Endothelial cell of umbilical vein (primary cell): ENCODE results near the gene COX7B2. TPM values are rescaled to one million over a fixed set of nuclear protein-coding genes. Genes with fewer than 3 reads are reported as not detected.

Experiments used
- BruUV-seq: library from RNA; stranded (reverse); fragments of 400-500 nt; replicated peaks from 2 replicates; lab custom pipeline; 2021; lab: Mats Ljungman, UMichigan
- CTCF ChIA-PET: fragments of 300-600, 350-600 bp; sonication (Branson Sonifier 250); formaldehyde crosslinking; loops from one replicate; lab custom pipeline; 2021; ENCODE audit warnings: antibody characterized with exemption, inconsistent platforms; lab: Charles Lee
- POLR2A ChIA-PET: fragments of 300-600, 350-600 bp; sonication (Branson Sonifier 250); formaldehyde crosslinking; loops from one replicate; lab custom pipeline; 2021; ENCODE audit warnings: antibody characterized with exemption, inconsistent platforms; lab: Charles Lee
- DNase-seq: peaks from one replicate; pipeline ENCODE4 v3.0.0-alpha.2; 2011; ENCODE audit warnings: low read depth, low spot score
- FAIRE-seq: peaks from 2 replicates; lab custom pipeline; 2011; peaks lifted over from hg19 to GRCh38; lab: Jason Lieb, UNC
- H2AFZ ChIP-seq: 2 replicates; pipeline ENCODE4 v1.6.0; 2012; ENCODE audit warnings: low read depth, low read length, control low read depth, inconsistent platforms
- H3K27ac ChIP-seq: 2 replicates; pipeline ENCODE4 v1.5.1; 2011; ENCODE audit warnings: low read depth, mild to moderate bottlenecking, control low read depth, low read length, moderate library complexity; ENCODE audit not compliant: insufficient read depth
- H3K27me3 ChIP-seq, 2 experiments: 2 replicates each; pipeline versions ENCODE4 v1.6.0 to v1.6.1; 2011; ENCODE audit warnings: low read length in 2 of 2, mixed read lengths in 1 of 2; ENCODE audit not compliant: control insufficient read depth in 2 of 2, insufficient read depth in 2 of 2
- H3K36me3 ChIP-seq, 2 experiments: 2 replicates in 1 of 2; 3 replicates in 1 of 2; pipeline ENCODE4 v1.5.1; 2011; ENCODE audit warnings: low read length in 2 of 2, mild to moderate bottlenecking in 1 of 2, moderate library complexity in 1 of 2; ENCODE audit not compliant: control insufficient read depth in 2 of 2, insufficient read depth in 2 of 2; ENCODE audit errors: extremely low read depth in 1 of 2
- H3K4me1 ChIP-seq: 3 replicates; pipeline ENCODE4 v1.5.1; 2011; ENCODE audit warnings: mild to moderate bottlenecking, low read length; ENCODE audit not compliant: control insufficient read depth, insufficient read depth; ENCODE audit errors: extremely low read depth
- H3K4me2 ChIP-seq: 2 replicates; pipeline ENCODE4 v1.6.1; 2011; ENCODE audit warnings: low read length, control low read depth, mixed read lengths; ENCODE audit not compliant: insufficient read depth
- H3K4me3 ChIP-seq, 3 experiments: fragments of 200-600 bp in 1 of 3; sonication (generic), shearing (Covaris generic) in 1 of 3; replicated peaks in 1 of 3; 2 replicates each; pipeline ENCODE4 v1.5.1; 2011 to 2016; ENCODE audit warnings: control low read depth in 3 of 3, low read length in 3 of 3, mild to moderate bottlenecking in 2 of 3, inconsistent platforms in 1 of 3, low read depth in 1 of 3, moderate library complexity in 1 of 3; ENCODE audit not compliant: insufficient read depth in 1 of 3
- H3K79me2 ChIP-seq: 2 replicates; pipeline ENCODE4 v1.6.0; 2012; ENCODE audit warnings: low read length, inconsistent platforms; ENCODE audit not compliant: control insufficient read depth, insufficient read depth
- H3K9ac ChIP-seq: replicated peaks from 2 replicates; pipeline ENCODE3; 2011; ENCODE audit warnings: low read length, control low read depth; ENCODE audit not compliant: insufficient read depth; ENCODE audit errors: extremely low read depth
- H3K9me1 ChIP-seq: replicated peaks from 3 replicates; pipeline ENCODE4 v1.6.0; 2011; ENCODE audit warnings: mild to moderate bottlenecking, low read length; ENCODE audit not compliant: control insufficient read depth, insufficient read depth; ENCODE audit errors: extremely low read depth
- H3K9me3 ChIP-seq: replicated peaks from 2 replicates; pipeline ENCODE4 v1.5.1; 2012; ENCODE audit warnings: low read length, inconsistent platforms; ENCODE audit not compliant: control insufficient read depth, insufficient read depth
- H4K20me1 ChIP-seq: replicated peaks from 2 replicates; pipeline ENCODE3; 2011; ENCODE audit warnings: mild to moderate bottlenecking, low read length; ENCODE audit not compliant: control insufficient read depth, insufficient read depth; ENCODE audit errors: extremely low read depth
- EZH2 ChIP-seq: IDR thresholded peaks from 2 replicates; pipeline ENCODE4 v1.6.1; 2012; ENCODE audit warnings: borderline replicate concordance, low read depth, mild to moderate bottlenecking, moderate library complexity, low read length, inconsistent platforms; ENCODE audit not compliant: severe bottlenecking
- FOS ChIP-seq: IDR thresholded peaks from 2 replicates; pipeline ENCODE4 v1.6.1; 2011; ENCODE audit warnings: mild to moderate bottlenecking, low read length, moderate library complexity, borderline replicate concordance; ENCODE audit not compliant: insufficient read depth
- GATA2 ChIP-seq: IDR thresholded peaks from 2 replicates; pipeline ENCODE4 v1.7.0; 2011; ENCODE audit warnings: low read depth, mild to moderate bottlenecking, moderate library complexity, mixed read lengths, low read length; ENCODE audit not compliant: insufficient read length, insufficient read depth
- JUN ChIP-seq: IDR thresholded peaks from 2 replicates; pipeline ENCODE4 v1.6.1; 2011; ENCODE audit warnings: borderline replicate concordance, low read depth; ENCODE audit not compliant: insufficient read length, insufficient read depth
- MYC ChIP-seq: IDR thresholded peaks from one replicate; pipeline ENCODE4 v1.6.1; 2011; ENCODE audit warnings: mild to moderate bottlenecking, low read depth, low read length
- POLR2A ChIP-seq: IDR thresholded peaks from 2 replicates; pipeline ENCODE4 v1.6.1; 2012; ENCODE audit warnings: low read depth, mild to moderate bottlenecking, control low read depth, low read length
- POLR2AphosphoS5 ChIP-seq: IDR thresholded peaks from 2 replicates; pipeline ENCODE4 v1.6.1; 2012; ENCODE audit warnings: low read depth, mild to moderate bottlenecking, control low read depth, low read length, moderate library complexity; ENCODE audit not compliant: insufficient read depth
- dilution Hi-C: fragments of 300-500 bp; cut with MboI; formaldehyde crosslinking; loops from one replicate; pipeline ENCODE4 v1.15.0; 2019; ENCODE audit warnings: low sequenced_read_pairs; ENCODE audit not compliant: extremely low pct_ligation_motif_present
- intact Hi-C: fragments of 100-400 bp; cut with micrococcal nuclease; formaldehyde crosslinking; loops from one replicate; pipeline ENCODE4 v1.10.0; 2022
- polyA plus RNA-seq, 4 experiments: library from polyadenylated mRNA; depleted of rRNA in 3 of 4; stranded (reverse) in 3 of 4; unstranded in 1 of 4; fragments of >200 nt; gene quantifications; 2 replicates each; pipeline versions ENCODE4 v1.2.1 to v1.2.3, GENCODE V29; 2011 to 2012; ENCODE audit warnings: missing spikeins in 1 of 4
- total RNA-seq: library from RNA; stranded (reverse); gene quantifications from 2 replicates; pipeline ENCODE4 v1.2.3, GENCODE V29; 2021
- TF ChIP-seq, protein P1 (sequence below): IDR thresholded peaks from 2 replicates; pipeline ENCODE4 v1.6.1; 2011; ENCODE audit not compliant: insufficient read depth, insufficient read length
- TF ChIP-seq, protein P2 (sequence below), 2 donors: IDR thresholded peaks; 1 replicate in 1 of 2; 2 replicates in 1 of 2; pipeline ENCODE4 v1.5.1; 2011; ENCODE audit warnings: low read length in 2 of 2, mild to moderate bottlenecking in 2 of 2, moderate library complexity in 2 of 2, control low read depth in 1 of 2, inconsistent platforms in 1 of 2, low read depth in 1 of 2; ENCODE audit not compliant: insufficient read depth in 1 of 2; ENCODE audit errors: extremely low read depth in 1 of 2

Gene COX7B2
- total and polyA plus RNA-seq, 2 donors (not counting 3 experiments of a cell fraction or from before 2014, with no cell fraction given): not detected

DNA sequence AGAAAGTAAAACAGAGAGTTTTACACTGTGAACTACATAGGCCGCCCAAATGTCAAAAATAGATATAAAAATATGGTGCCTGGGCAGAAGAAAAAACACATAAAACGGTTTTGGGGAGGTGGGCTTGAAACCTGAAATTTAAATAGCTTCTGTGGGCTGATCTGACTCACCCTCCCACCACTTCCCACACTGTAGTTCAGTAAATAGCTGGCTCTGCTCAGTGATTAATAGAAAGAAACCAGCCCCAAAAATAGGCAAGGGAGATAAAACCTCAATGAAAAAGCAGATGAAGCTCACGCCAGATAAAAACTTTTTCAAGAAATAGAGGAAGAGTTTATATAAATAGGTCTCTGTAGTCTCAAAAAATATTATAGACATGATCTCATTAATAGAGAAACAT lies 13.2 kb upstream of the COX7B2 start:
- no TSS peak for BruUV-seq
- ChIA-PET CTCF (interaction anchor here (0.6 to 1.6 kb wide), 2 partner anchors 10 to 201 kb away, joined by 3 to 7 read pairs; no protein-coding TSS in a partner anchor), POLR2A (no interaction called here)
- Histone ChIP-seq H3K4me3 (no peak overlapping the region), H3K9me3 (no peaks in the 10 kb centered on the region), H3K9me1 (no peaks in the 10 kb centered on the region), H3K36me3 (no peaks in the 10 kb centered on the region), H3K9ac (no peak overlapping the region), H3K27me3 (no peaks in the 10 kb centered on the region), H2AFZ (no peak overlapping the region), H3K4me1 (no peaks in the 10 kb centered on the region), H3K79me2 (no peaks in the 10 kb centered on the region), H3K4me2 (no peak overlapping the region), H3K27ac (no peak overlapping the region), H4K20me1 (no peaks in the 10 kb centered on the region)
- dilution Hi-C loops: no loop called here
- TF ChIP-seq FOS: no peak
- TF ChIP-seq, protein P1, sequence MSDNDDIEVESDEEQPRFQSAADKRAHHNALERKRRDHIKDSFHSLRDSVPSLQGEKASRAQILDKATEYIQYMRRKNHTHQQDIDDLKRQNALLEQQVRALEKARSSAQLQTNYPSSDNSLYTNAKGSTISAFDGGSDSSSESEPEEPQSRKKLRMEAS: no peak
- no peak for TF ChIP-seq POLR2AphosphoS5
- no peak for TF ChIP-seq POLR2A
- no peak for TF ChIP-seq JUN
- TF ChIP-seq GATA2: no peak
- no peak for TF ChIP-seq MYC
- TF ChIP-seq EZH2: no peak
- TF ChIP-seq, protein P2, sequence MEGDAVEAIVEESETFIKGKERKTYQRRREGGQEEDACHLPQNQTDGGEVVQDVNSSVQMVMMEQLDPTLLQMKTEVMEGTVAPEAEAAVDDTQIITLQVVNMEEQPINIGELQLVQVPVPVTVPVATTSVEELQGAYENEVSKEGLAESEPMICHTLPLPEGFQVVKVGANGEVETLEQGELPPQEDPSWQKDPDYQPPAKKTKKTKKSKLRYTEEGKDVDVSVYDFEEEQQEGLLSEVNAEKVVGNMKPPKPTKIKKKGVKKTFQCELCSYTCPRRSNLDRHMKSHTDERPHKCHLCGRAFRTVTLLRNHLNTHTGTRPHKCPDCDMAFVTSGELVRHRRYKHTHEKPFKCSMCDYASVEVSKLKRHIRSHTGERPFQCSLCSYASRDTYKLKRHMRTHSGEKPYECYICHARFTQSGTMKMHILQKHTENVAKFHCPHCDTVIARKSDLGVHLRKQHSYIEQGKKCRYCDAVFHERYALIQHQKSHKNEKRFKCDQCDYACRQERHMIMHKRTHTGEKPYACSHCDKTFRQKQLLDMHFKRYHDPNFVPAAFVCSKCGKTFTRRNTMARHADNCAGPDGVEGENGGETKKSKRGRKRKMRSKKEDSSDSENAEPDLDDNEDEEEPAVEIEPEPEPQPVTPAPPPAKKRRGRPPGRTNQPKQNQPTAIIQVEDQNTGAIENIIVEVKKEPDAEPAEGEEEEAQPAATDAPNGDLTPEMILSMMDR (IDR thresholded peaks at IDR 0.05; ENCODE audit: extremely low read depth in 1 of 2, insufficient read depth in 1 of 2, low read depth in 1 of 2, low read length in 2 of 2): no peak
- no peak for FAIRE-seq
- DNase-seq: no peak
- intact Hi-C loops: no loop called here
